Stimulated activated naive B cell treated with anti-CD40 and anti-IgM and Interleukin-4, amounts not matched to agents 10 μg/mL and 1 μg/mL and 100 μg/mL, for 72 hours (primary cell): Measurements from ENCODE around the gene CRBN.

Source experiments
- ATAC-seq, 2 donors: fragments of 150-1000 bp; cut with Tn5 transposase; replicated peaks; 2 replicates each; pipeline ENCODE4 v1.10.0; 2021; ENCODE audit warnings: moderate library complexity in 1 of 2
- DNase-seq: peaks from one replicate; pipeline ENCODE4 v3.0.0; 2021
- H3K27ac Mint-ChIP-seq: one replicate; pipeline ENCODE4 v1.8.0; 2022; ENCODE audit warnings: mild to moderate bottlenecking, mixed read lengths
- H3K27me3 Mint-ChIP-seq, 2 donors: one replicate each; pipeline ENCODE4 v1.8.0; 2022; ENCODE audit warnings: mixed read lengths in 2 of 2
- H3K36me3 Mint-ChIP-seq, 2 donors: one replicate each; pipeline ENCODE4 v1.8.0; 2022; ENCODE audit warnings: mixed read lengths in 2 of 2, mild to moderate bottlenecking in 1 of 2
- H3K4me1 Mint-ChIP-seq, 2 donors: one replicate each; pipeline ENCODE4 v1.8.0; 2022; ENCODE audit warnings: mixed read lengths in 2 of 2, mild to moderate bottlenecking in 1 of 2
- H3K4me3 Mint-ChIP-seq, 2 donors: one replicate each; pipeline ENCODE4 v1.8.0; 2022; ENCODE audit warnings: mild to moderate bottlenecking in 2 of 2, mixed read lengths in 2 of 2, moderate library complexity in 1 of 2
- H3K9me3 Mint-ChIP-seq, 2 donors: one replicate each; pipeline ENCODE4 v1.8.0; 2022; ENCODE audit warnings: mixed read lengths in 2 of 2, mild to moderate bottlenecking in 1 of 2

Gene CRBN

DNA sequence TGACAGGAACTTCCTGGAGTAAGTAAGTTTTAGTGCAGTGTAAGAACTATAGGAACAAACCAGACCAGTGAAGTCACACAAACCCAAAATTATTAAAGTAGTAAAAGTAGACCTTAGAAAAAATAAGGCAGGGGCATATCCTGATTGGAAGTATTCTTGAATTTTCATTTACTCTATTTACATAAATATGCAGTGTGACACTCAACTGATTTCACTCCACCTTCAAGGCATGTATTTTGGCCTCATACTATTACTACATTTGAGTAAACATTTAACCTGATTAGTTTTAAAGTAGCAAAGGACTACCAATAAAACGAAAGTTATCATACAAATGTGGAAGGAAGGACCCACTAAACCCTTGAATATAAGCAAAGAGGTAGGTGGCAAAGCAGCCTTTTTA is 29.9 kb downstream of the CRBN start:
- Mint-ChIP-seq H3K4me1 (peaks cover 0 to 4% of the 10 kb centered on the region in 2 donors), H3K27me3 (no peaks in the 10 kb centered on the region), H3K36me3 (peaks cover 22 to 37% of the 10 kb centered on the region in 2 donors), H3K4me3 (no peak overlapping the region), H3K27ac (no peak overlapping the region), H3K9me3 (no peaks in the 10 kb centered on the region)
- ATAC-seq (no peak), DNase-seq (no peak)

DNA sequence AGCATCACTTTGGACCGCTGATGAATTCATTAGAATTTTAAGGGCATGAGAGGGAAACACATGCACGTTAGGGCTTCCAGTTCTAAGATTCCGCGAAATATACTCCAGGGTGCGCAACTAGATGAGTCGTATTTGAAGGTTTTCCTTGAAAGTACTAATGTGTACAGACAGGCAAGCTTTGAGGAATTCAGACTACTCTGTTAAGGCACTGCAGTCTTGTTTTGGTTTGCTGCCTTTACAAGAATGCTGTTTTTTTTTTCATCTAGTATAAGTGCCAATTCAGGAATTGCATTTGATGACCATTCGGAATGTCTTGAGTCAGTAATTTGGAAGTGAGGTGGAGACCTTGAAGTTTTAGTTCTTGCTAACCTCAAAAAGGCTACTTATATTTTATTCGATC is 33.7 kb downstream of the CRBN start:
- Mint-ChIP-seq H3K36me3 (peaks cover 30 to 48% of the 10 kb centered on the region in 2 donors), H3K27me3 (no peaks in the 10 kb centered on the region), H3K27ac (no peak overlapping the region), H3K4me3 (no peak overlapping the region), H3K9me3 (no peaks in the 10 kb centered on the region), H3K4me1 (peaks cover 0 to 7% of the 10 kb centered on the region in 2 donors)
- ATAC-seq (no peak), DNase-seq (no peak)

- H3K27me3 Mint-ChIP-seq: no peaks in the 10 kb centered on the region
- H3K9me3 Mint-ChIP-seq: no peaks in the 10 kb centered on the region
- peaks cover 42 to 67% of the 10 kb centered on the region in 2 donors for H3K36me3 Mint-ChIP-seq
- peaks cover 10 to 12% of the 10 kb centered on the region in 2 donors for H3K4me1 Mint-ChIP-seq
- peak in 1 of 2 donors; percentile 50 for ATAC-seq
- no peak overlapping the region for H3K4me3 Mint-ChIP-seq
- DNase-seq: no peak
- H3K27ac Mint-ChIP-seq: no peak overlapping the region
Observed at GRCh38 chr3:3141939-3142338, 37.6 kb downstream of the CRBN start.

DNA sequence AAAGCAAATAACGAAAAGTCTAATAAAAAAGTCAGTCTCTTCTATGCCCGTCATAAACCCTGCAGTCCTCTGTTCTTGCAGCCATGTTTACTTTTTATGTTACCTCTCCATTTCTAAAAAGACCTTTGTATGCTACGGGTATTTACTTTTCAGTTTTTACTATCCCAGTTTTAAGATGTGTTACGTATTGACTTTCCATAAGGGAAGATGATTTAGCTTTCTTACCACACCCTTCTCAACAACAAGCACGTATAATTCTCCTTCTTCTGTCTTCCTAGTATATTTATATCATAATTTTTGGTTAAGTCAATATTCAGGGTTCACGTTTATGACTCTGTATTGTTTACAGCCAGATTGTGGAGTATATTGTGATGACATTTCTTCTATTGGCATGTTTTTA is 42.0 kb downstream of the CRBN start:
- no peaks in the 10 kb centered on the region for H3K27me3 Mint-ChIP-seq
- no peaks in the 10 kb centered on the region for H3K9me3 Mint-ChIP-seq
- H3K36me3 Mint-ChIP-seq: peaks cover 37 to 55% of the 10 kb centered on the region in 2 donors
- DNase-seq: no peak
- no peak overlapping the region for H3K27ac Mint-ChIP-seq
- H3K4me3 Mint-ChIP-seq: no peak overlapping the region
- peaks cover 22 to 35% of the 10 kb centered on the region in 2 donors for H3K4me1 Mint-ChIP-seq
- no peak for ATAC-seq

- peaks cover 38 to 48% of the 10 kb centered on the region in 2 donors for H3K36me3 Mint-ChIP-seq
- H3K27ac Mint-ChIP-seq: peak overlapping the region; percentile 44
- no peaks in the 10 kb centered on the region for H3K9me3 Mint-ChIP-seq
- no peak overlapping the region for H3K4me3 Mint-ChIP-seq
- no peak for ATAC-seq
- H3K4me1 Mint-ChIP-seq: peaks cover 18 to 35% of the 10 kb centered on the region in 2 donors
- no peak for DNase-seq
- H3K27me3 Mint-ChIP-seq: no peaks in the 10 kb centered on the region
Observed at GRCh38 chr3:3134750-3135448, 44.6 kb downstream of the CRBN start.

- no peak for DNase-seq
- Mint-ChIP-seq H3K4me3 (no peak overlapping the region), H3K27me3 (no peaks in the 10 kb centered on the region), H3K36me3 (peaks cover 31 to 40% of the 10 kb centered on the region in 2 donors), H3K9me3 (no peaks in the 10 kb centered on the region), H3K27ac (no peak overlapping the region), H3K4me1 (peaks cover 20 to 36% of the 10 kb centered on the region in 2 donors)
- no peak for ATAC-seq
Observed at GRCh38 chr3:3133500-3133899, 46.0 kb downstream of the CRBN start.

GRCh38 chr3:3129579-3129978 is 49.9 kb downstream of the CRBN start:
- H3K9me3 Mint-ChIP-seq: no peaks in the 10 kb centered on the region
- H3K36me3 Mint-ChIP-seq: peaks cover 29 to 30% of the 10 kb centered on the region in 2 donors
- DNase-seq: no peak
- no peak for ATAC-seq
- H3K4me3 Mint-ChIP-seq: no peak overlapping the region
- H3K27me3 Mint-ChIP-seq: no peaks in the 10 kb centered on the region
- peaks cover 21 to 47% of the 10 kb centered on the region in 2 donors for H3K4me1 Mint-ChIP-seq
- H3K27ac Mint-ChIP-seq: no peak overlapping the region

GRCh38 chr3:3127432-3128010 is 52.0 kb downstream of the CRBN start:
- peak overlapping the region; percentile 96 to 98 for H3K4me3 Mint-ChIP-seq
- peaks cover 25% of the 10 kb centered on the region in 2 donors for H3K36me3 Mint-ChIP-seq
- ATAC-seq (peak in 1 of 2 donors; percentile 26), DNase-seq (no peak)
- H3K27me3 Mint-ChIP-seq: no peaks in the 10 kb centered on the region
- H3K9me3 Mint-ChIP-seq: no peaks in the 10 kb centered on the region
- H3K4me1 Mint-ChIP-seq: peaks cover 17 to 36% of the 10 kb centered on the region in 2 donors
- peak overlapping the region; percentile 95 for H3K27ac Mint-ChIP-seq

- ATAC-seq (peak; percentile 90 to 92), DNase-seq (peak; percentile 94)
- Mint-ChIP-seq H3K9me3 (no peaks in the 10 kb centered on the region), H3K4me3 (peak within 1 kb of the TSS; percentile 96 to 98), H3K36me3 (peaks cover 25% of the 10 kb centered on the region in 2 donors), H3K27ac (peak within 1 kb of the TSS; percentile 95), H3K4me1 (peaks cover 17 to 36% of the 10 kb centered on the region in 2 donors), H3K27me3 (peaks cover 0 to 2% of the 10 kb centered on the region in 2 donors)
Observed at GRCh38 chr3:3126477-3127431, 52.7 kb downstream of the CRBN start, which contains the start of gene TRNT1. TSS of gene TRNT1 (plus strand) at chr3:3126940. CDS start at chr3:3129041, 2,101 bp downstream.

DNA sequence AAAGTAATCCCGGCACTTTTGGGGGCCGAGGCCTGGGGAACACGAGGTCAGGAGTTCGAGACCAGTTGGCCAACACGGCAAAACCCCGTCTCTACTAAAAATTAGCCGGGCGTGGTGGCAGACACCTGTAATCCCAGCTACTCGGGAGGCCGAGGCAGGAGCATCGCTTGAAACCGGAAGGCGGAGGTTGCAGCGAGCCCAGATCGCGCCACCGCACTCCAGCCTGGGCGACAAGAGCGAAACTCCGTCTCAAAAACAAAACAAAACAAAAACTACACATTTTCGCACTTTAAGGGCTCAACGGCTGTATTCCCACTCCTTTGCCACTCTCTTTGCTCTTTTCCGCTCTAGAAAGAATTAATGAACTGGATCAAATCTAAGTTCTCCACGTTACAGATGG is 53.5 kb downstream of the CRBN start:
- DNase-seq (no peak), ATAC-seq (no peak)
- peak overlapping the region; percentile 95 for H3K27ac Mint-ChIP-seq
- H3K27me3 Mint-ChIP-seq: peaks cover 0 to 6% of the 10 kb centered on the region in 2 donors
- H3K36me3 Mint-ChIP-seq: peaks cover 21 to 25% of the 10 kb centered on the region in 2 donors
- peak overlapping the region; percentile 96 to 98 for H3K4me3 Mint-ChIP-seq
- H3K4me1 Mint-ChIP-seq: peaks cover 17 to 36% of the 10 kb centered on the region in 2 donors
- no peaks in the 10 kb centered on the region for H3K9me3 Mint-ChIP-seq

GRCh38 chr3:3119393-3119851 is 60.1 kb downstream of the CRBN start:
- DNase-seq (no peak), ATAC-seq (peak in 1 of 2 donors; percentile 66)
- Mint-ChIP-seq H3K4me1 (peaks cover 0 to 6% of the 10 kb centered on the region in 2 donors), H3K27me3 (peaks cover 10 to 13% of the 10 kb centered on the region in 2 donors), H3K27ac (no peak overlapping the region), H3K9me3 (no peaks in the 10 kb centered on the region), H3K36me3 (no peaks in the 10 kb centered on the region), H3K4me3 (no peak overlapping the region)

- Mint-ChIP-seq H3K4me1 (peaks cover 0 to 7% of the 10 kb centered on the region in 2 donors), H3K27me3 (peaks cover 10 to 13% of the 10 kb centered on the region in 2 donors), H3K36me3 (no peaks in the 10 kb centered on the region)
Observed at GRCh38 chr3:3117651-3118050, 61.8 kb downstream of the CRBN start.

DNA sequence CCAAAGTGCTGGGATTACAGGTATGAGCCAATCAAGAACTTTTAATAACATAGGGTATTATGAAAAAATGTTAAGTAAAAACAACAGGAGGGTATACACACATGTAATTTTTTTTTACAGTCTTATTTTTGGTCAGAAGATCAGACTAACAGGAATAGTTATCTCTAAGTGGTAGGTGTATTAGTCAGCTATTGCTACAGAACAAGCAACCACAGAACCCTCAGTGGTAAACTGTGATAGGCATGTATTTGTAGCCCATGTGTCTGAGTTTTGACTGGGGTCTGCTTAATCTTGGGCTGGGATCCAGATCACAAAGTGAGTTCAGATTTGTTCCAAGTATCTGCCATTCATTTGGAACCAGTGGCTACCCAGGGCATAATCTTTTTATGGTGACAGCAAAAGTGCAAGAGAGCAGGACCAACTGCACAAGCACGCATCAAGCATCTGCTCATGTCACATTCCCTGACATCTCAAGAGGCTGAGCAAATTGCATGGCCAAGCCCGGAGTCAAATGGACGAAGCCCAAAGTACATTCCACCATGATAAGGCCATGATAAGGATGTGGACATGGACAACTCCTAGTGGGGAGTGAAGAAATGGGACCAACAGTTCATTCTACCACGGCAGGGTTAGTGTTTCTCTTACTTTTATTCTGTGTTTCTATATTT is 66.3 kb downstream of the CRBN start:
- H3K27me3 Mint-ChIP-seq: peaks cover 4 to 14% of the 10 kb centered on the region in 2 donors
- H3K9me3 Mint-ChIP-seq: peaks cover 0 to 2% of the 10 kb centered on the region in 2 donors
- no peaks in the 10 kb centered on the region for H3K36me3 Mint-ChIP-seq
- ATAC-seq (no peak), DNase-seq (no peak)
- H3K27ac Mint-ChIP-seq: no peak overlapping the region
- peaks cover 12 to 25% of the 10 kb centered on the region in 2 donors for H3K4me1 Mint-ChIP-seq
- no peak overlapping the region for H3K4me3 Mint-ChIP-seq

More at GRCh38 chr3:3117651-3118050, 61.8 kb downstream of the CRBN start:
- ATAC-seq (no peak), DNase-seq (no peak)
- H3K9me3 Mint-ChIP-seq: no peaks in the 10 kb centered on the region
- no peak overlapping the region for H3K27ac Mint-ChIP-seq
- no peak overlapping the region for H3K4me3 Mint-ChIP-seq
